NCI-H128 (cell line): Measurements from ENCODE around the gene MPPED1.

Experiments used
- DNase-seq: peaks from one replicate; lab custom pipeline; 2025; ENCODE audit not compliant: unreplicated experiment; lab: John Stamatoyannopoulos, UW

Gene MPPED1

GRCh38 chr22:43411869-43412807 lies at the start of gene MPPED1:
Gene MPPED1 (plus strand): TSS chr22:43412014. CDS start chr22:43424986, 12,972 bp downstream.
- no peak for DNase-seq

GRCh38 chr22:43363315-43364168 lies 48.3 kb upstream of the MPPED1 start:
- DNase-seq = no peak

- no peak for DNase-seq
These were observed 47.7 kb upstream of the MPPED1 start for GRCh38 chr22:43364169-43364435.

- DNase-seq = no peak
These were observed 45.9 kb upstream of the MPPED1 start for GRCh38 chr22:43365715-43366440.

GRCh38 chr22:43370036-43370435 lies 41.8 kb upstream of the MPPED1 start:
- DNase-seq = no peak

GRCh38 chr22:43375951-43376455 lies 35.8 kb upstream of the MPPED1 start:
- no peak for DNase-seq

GRCh38 chr22:43376765-43377547 lies 34.9 kb upstream of the MPPED1 start:
- DNase-seq = no peak

GRCh38 chr22:43377548-43377895 lies 34.3 kb upstream of the MPPED1 start:
- DNase-seq = no peak

- no peak for DNase-seq
These were observed 33.7 kb upstream of the MPPED1 start for GRCh38 chr22:43377896-43378704.

- no peak for DNase-seq
These were observed 30.1 kb upstream of the MPPED1 start for GRCh38 chr22:43381693-43382092.

- no peak for DNase-seq
These were observed 27.0 kb upstream of the MPPED1 start for GRCh38 chr22:43384863-43385262.

GRCh38 chr22:43385770-43386641 lies 25.8 kb upstream of the MPPED1 start:
- peak; percentile 34 for DNase-seq

GRCh38 chr22:43387815-43388214 lies 24.0 kb upstream of the MPPED1 start:
- no peak for DNase-seq

GRCh38 chr22:43388420-43388851 lies 23.4 kb upstream of the MPPED1 start:
- DNase-seq = peak; percentile 39

- no peak for DNase-seq
These were observed 22.5 kb upstream of the MPPED1 start for GRCh38 chr22:43389227-43389836.

GRCh38 chr22:43390166-43390565 lies 21.6 kb upstream of the MPPED1 start:
- DNase-seq = no peak

- DNase-seq = no peak
These were observed 20.9 kb upstream of the MPPED1 start for GRCh38 chr22:43390872-43391271.

- no peak for DNase-seq
These were observed 20.5 kb upstream of the MPPED1 start for GRCh38 chr22:43391306-43391705.
